B cell (primary cell): ENCODE results near the gene GLIS1.

Source experiments
- CTCF ChIP-seq: fragments of 200-600 bp; IDR thresholded peaks from one replicate; pipeline ENCODE4 v1.8.0; 2022; ENCODE audit warnings: antibody characterized with exemption, mild to moderate bottlenecking
- EZH2 ChIP-seq: IDR thresholded peaks from 2 replicates; pipeline ENCODE4 v1.6.1; 2012; ENCODE audit warnings: borderline replicate concordance, low read depth, mild to moderate bottlenecking, moderate library complexity, low read length; ENCODE audit not compliant: insufficient read depth, poor library complexity, severe bottlenecking

- TF ChIP-seq EZH2: no peak
- no peak for TF ChIP-seq CTCF
Measured at GRCh38 chr1:53516181-53516580, 222.8 kb downstream of the GLIS1 start.
